Measurements from ENCODE around the gene KDM5B.

- TF ChIP-seq POLR2A (IDR thresholded peaks at IDR 0.05): no peak
- no peak for TF ChIP-seq CTCF (IDR thresholded peaks at IDR 0.05)
These were observed 97.9 kb downstream of the KDM5B start, which contains the start of gene SYT2 for GRCh38 chr1:202710070-202711045.
